Jurkat, Clone E6-1 (cell line): ENCODE results near the gene TMEM266.

Source experiments
- DNase-seq: peaks from one replicate; pipeline ENCODE4 v3.0.0-alpha.2; 2011; ENCODE audit warnings: low read depth, low spot score
- H3K4me3 ChIP-seq: 2 replicates; pipeline ENCODE4 v1.5.1; 2011; ENCODE audit warnings: mild to moderate bottlenecking, low read length, control low read depth, moderate library complexity

Gene TMEM266

DNA sequence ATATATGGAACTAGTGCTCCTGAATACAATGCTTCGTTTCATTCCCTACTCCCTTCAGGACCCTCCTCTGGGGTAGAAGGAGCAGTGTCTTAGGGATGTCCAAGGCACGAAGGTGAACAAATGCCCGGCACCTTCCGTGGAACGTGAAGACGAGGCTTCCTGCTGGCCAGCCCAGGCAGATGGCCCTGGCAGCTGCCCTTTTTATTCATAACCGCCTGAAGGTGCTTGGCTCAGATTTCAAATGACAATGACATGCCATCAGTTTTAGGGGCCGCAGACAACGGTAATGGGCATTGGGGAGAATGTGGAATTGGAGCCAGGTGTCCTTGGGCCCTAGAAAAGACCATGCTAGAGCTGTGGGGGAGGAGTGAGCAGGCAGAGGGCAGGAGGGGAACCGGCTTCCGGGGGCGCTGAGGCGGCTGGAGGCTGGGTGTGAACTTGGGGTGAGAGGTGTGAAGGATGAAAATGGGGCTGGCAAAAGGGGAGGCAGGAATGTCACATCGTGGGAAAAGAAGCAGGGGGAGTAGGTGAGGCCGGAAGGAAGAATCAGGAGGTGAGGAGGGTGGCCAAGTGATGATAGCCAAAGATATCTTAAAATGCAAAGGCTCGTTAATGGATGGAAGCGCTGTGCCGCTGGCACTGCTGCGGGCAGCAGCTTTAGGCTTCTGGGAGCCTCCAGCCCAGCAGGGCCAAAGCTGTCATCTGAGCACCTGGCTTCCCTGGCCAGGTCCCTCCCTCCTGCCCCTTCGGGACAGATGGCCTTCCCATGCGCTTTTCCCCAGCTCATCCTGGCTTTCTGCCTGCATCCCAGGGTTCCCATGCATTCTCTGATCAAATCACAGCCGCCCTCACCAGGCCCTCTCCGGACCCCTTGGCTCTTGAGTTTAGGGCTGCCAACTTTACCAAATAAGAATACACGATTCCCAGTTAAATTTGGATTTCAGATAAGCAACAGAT lies 93.7 kb downstream of the TMEM266 start:
- no peak for DNase-seq
- H3K4me3 ChIP-seq, result no peak overlapping the region

DNA sequence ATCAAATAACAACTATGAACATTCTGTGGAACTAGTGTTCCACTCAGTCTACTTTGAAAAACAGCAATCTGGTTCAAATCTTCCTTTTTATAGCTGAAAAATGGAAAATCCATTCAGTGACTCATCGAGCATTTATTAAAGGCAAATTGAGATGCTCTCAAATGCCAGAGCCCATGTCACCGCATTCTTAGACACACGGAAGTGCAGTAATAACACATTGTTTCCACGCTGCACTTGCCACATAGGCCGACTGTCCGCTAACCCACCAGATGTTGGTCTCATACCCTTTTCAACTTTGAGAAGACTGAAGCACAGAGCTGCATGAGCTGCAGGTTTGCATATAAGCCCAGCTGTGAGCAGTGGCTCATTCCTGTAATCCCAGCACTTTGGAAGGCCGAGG lies 95.9 kb downstream of the TMEM266 start:
- H3K4me3 ChIP-seq, result no peak overlapping the region
- DNase-seq, result no peak

DNA sequence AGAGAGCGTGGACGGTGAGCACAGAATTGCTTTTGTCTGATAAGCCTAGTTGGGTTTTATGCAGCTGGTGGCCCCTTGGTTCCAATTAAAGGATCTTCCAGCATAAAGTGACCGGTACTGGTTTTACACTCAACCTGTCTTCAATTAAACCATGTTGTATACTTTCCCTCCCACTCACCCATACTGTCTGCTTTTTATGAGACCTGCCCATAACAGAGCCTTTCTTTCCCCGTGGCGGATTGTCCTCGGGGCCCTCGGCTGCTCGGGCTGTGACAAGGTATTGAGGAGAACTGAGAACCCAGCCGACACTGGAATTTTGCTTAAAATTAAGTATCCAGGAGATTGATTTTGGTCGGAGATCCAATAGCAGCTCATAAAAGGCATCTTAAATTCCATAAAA lies 98.4 kb downstream of the TMEM266 start:
- no peak for DNase-seq
- H3K4me3 ChIP-seq, result no peak overlapping the region

DNA sequence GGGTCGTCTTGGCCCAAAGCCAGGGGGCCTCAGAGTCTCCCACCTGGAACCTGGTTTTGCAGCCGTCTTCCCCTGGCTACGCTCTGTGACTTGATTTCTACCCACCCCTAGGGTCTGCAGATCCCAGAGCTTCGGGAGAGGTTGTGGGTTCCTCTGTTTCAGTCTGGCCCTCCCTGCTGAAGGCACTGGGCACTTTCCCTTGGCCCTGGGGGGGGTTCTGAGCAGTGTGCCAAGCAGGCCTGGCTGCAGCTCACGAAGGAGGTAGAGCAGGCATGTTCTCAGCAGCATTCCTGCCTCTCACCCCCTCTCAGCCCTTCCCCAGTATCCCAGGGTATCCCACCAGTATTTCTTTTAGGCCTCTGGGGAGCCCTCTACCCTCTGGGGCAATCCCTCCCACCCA lies 99.0 kb downstream of the TMEM266 start:
- no peak overlapping the region for H3K4me3 ChIP-seq
- no peak for DNase-seq

DNA sequence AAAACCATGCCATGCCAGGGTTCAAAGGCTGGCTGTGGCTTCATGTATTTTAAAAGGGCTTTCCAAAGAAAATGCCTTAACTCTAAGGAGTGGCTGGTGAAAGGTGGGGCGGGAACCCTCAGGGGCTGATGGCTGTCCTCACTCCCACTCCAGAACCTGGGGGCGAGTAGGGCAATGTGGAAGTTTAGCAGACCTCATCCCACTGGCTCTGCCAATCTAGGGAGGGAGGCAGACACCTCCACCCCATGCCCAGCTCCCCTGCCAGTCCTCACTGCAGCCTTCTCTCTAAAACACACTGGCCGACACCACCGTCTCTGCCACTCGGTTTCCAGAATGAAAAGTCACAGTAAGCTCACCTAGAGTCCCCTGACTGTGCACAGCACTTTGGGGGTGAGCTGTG lies 99.5 kb downstream of the TMEM266 start:
- no peak overlapping the region for H3K4me3 ChIP-seq
- DNase-seq, result no peak

DNA sequence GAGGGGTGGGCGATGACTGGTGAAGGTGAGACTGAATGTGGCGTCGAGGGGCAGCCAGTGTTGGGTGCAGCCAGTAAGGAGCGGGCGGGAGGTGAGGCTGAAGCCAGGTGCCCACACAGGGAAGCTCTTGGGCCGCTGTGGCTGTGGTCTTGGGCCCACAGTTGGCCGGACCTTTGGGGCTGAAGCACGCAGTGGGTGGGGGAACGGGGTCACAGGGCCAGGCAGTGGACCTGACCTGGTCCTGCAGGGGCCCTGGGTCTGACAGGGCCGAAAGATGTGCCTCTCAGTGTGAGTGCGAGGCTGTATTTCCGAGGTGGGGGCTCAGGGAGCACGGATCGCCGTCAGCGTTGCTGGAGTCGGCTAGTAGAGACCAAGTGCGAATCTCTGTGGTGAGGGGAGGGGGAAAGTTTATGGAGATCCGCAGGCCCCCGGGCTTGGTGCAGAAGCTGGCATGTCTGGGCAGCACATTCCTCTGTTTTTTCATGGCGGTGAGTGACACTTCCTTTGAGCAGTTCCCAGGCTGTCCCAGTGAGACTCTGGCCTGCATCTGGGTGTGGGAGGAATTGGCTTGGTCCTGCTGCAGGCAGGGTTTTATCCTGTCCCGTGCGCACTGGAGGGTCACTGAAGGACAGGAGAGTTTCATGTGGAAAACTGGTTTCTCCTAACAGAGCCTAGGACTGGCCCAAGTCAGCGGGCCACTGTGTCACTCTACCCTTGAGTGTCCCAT lies 100.8 kb downstream of the TMEM266 start:
- H3K4me3 ChIP-seq, result no peak overlapping the region
- no peak for DNase-seq

DNA sequence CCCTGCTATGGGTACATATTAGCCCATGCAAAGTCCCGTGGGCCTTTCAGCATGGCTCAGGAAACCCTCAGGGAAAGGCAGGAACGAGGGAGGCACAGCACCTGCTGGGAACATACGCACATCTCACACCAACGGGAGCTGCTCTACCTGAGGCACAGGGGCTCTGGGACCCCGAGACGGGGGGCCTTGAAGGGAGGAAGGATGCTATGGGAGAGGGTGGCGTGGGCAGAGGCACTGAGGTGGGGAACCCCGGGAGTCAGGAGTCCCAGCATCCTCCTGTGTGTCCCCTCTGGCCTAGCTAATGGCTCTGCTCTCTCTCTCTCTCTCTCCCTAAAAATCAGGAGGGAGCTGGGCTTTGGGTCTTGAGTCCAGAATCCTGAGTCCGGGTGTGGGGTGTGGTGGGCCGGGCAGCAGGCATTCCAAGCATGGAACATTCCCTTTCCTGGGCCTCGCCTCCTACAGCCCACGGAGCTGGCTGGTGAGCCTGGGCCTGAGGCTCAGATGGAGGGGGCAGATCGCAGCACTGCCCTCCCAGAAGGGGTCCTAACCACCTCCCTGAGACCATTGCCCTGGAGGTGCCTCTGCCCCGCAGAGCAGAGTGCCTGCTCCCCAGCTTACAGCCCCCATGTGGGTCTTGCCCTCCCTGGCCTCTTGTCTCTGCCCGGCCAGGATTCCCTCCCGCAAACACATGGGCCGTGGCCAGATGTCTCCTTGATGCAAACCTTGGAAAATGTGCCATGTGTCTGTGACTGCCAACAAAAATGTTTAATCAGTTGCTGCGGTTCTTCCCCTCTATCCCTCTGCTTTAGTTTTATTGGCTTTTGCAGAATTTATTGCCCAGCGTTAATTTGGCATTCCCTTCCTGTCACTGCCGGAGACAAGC lies 101.6 kb downstream of the TMEM266 start:
- no peak overlapping the region for H3K4me3 ChIP-seq
- DNase-seq, result no peak

DNA sequence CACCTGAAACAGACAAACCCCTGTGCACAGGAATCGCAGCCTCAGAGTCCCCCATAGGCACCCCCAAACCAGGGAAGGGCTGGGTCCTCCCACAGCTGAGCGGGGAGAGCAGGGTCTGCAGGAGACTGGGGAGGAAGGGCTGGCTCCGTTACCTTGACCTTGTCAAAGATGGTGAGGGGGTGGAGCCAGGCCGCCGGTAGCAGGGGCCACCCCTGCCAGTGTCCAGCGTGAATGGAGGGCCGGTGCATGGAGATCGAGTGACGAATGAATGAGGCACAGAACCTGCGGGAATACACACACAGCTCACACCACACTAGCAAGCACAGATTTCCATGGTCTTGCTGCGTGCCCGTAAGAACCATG lies 102.2 kb downstream of the TMEM266 start:
- no peak for DNase-seq
- H3K4me3 ChIP-seq, result no peak overlapping the region

DNA sequence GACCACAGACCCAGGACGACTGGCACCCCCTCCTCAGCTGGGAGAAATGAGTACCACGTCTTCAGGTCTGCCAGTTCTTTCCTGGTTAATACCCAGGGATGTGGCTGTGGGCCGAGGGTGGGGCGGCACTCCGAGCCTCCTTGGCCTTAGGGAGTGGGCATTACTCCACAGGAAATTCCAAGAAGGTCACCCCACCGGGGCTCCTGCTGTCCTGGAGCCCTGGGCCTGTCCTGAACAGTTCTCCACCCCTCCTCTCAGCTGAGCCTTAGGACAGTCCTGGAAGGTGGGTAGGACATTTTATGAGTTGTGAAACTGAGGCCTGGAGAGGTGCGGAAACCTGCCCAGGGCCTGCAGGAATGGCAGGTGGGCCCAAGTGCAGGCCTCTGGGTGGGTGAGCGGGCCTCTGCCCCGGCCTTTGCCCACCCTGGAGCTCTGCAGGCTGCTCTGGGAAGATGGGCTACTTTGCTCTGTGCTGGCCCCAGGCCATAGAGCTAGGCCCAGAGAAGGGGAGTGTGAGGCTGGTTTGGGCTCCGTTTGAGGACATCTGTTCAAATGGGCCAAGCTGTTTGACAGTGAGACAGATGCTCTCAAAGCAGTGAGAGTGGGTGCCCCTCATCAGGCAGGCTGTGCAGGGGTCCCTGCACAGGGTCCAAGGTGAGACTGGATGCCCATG lies 103.1 kb downstream of the TMEM266 start:
- DNase-seq, result no peak
- H3K4me3 ChIP-seq, result no peak overlapping the region

DNA sequence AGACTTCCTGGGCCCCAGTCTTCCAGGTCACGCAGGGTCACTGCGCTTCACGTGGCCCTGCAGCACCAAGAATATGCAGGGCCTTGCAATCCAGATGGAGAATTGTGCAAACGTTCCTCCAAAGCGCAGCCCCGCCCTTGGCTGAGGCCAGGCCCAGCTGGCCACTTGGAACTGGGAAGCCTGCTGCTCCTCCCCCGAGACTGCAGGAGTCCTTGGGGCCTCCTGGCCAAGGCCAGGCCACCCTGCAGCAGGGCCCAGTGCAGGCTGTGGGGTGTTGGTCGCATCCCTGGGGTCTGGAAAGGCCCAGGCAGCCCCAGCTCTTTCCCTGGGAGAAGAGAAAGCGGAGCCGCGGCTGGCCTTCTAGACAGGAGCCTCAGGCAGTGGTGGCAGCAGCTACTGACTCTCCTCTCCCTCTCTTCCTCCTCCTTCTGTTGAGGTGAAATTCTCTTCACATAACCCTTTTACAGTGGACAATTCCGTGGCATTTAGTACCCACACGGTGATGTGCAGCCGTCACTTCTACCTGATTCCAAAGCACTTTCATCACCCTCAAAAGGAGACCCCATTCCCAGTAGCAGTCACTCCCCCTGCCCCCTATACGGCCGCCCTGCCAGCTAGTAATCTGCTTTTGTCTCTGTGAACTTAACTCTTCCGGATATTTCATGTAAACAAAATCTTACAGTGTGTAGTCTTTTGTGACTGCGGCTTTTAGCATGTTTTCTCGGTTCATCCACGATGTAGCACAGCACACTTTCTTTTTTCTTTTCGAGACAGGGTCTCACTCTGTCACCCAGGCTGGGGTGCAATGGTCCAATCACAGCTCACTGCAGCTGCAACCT lies 103.9 kb downstream of the TMEM266 start:
- H3K4me3 ChIP-seq, result no peak overlapping the region
- DNase-seq, result no peak

DNA sequence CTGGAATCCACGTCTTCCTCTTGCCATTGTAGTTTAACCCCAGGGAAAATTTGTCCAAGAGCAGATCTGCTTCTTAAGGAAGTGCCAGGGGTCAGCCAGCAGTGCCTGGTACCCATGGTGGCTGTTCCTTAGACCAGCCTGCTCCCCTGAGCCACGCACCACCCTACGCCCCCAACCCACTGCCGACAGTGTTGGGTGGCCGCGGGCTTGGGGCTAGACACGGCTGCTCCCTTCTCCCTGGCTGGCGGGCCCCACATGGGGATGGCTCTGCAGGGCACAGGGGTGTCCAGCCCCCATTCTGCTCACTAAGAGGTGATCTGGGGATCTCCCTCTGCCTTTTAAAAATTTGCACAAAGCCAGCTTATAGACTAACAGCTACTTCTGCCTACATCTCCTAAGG lies 104.8 kb downstream of the TMEM266 start:
- H3K4me3 ChIP-seq, result no peak overlapping the region
- DNase-seq, result no peak

DNA sequence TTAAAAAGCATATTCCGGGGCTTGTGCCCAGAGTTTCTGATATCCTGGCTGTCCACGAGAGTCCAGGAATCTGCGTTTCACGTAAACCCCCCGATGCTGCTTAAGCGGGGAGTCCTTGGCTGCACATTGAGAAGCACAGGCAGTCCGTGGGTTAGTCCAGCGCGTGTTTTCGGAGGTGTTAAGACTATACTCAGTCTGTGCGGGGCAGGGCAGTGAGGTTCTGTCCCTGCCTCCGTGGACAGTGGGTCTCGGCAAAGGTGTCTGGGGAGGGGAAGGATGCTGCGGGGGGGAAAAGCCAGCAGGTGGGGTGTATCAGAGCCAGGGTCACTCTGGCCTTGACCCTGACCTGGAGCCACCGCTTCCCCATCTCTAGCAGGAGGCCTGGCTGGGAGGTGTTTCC lies 106.2 kb downstream of the TMEM266 start:
- no peak overlapping the region for H3K4me3 ChIP-seq
- DNase-seq, result no peak

DNA sequence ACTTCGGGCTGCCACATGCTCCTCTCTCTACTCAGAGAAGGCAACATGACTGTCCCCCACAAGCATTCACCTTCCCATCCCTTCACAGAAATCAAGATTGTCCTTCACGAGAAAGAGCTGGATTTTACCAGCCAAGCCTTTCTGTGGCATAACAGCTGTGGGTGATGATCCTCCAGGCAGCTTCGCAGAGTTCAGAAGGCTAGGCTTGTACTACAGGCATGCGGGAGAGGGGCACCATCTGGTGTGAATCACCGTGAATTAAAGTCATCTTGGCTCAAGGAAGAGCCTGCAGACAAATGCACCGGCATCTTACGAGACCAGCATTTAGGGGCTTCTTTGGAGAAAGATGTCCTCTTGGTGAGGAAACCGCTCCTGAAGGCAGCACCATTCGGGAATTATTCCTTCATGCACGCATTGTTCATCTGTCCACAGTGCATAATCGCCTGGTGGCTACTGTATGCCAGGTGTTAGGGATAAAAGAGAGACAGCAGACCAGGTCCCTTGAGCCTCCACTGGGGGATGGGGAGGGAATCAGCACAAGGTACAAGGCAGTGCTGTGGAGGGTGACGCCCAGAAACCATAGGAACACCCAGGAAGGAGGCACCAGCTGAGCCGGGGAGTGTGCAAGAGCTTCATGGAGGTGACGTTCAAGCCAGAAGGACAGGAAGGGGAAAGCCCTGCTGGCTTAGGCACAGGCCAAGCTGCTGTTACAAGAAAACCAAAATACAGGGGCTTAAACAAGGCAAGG lies 108.6 kb downstream of the TMEM266 start:
- no peak for DNase-seq
- H3K4me3 ChIP-seq, result no peak overlapping the region

DNA sequence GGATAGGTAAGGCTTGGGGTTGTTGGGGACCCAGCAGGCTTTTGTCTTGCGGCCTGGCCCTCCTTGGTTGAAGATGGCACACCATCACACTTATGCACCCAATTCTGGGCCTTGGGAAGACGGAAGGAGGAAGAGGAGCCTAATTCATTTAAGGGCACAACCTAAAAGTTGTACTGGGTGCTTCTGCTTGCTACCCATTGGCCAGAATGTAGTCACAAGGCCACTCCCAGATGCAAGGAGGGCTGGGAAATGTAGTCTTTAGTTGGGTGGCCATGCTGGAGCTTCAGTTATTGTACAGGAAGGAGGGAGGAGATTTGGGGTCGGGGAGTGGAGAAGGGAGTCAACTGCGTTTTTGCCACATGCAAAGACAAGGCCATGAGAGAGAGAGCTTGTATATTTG lies 109.2 kb downstream of the TMEM266 start:
- H3K4me3 ChIP-seq, result no peak overlapping the region
- peak; percentile 72 for DNase-seq

DNA sequence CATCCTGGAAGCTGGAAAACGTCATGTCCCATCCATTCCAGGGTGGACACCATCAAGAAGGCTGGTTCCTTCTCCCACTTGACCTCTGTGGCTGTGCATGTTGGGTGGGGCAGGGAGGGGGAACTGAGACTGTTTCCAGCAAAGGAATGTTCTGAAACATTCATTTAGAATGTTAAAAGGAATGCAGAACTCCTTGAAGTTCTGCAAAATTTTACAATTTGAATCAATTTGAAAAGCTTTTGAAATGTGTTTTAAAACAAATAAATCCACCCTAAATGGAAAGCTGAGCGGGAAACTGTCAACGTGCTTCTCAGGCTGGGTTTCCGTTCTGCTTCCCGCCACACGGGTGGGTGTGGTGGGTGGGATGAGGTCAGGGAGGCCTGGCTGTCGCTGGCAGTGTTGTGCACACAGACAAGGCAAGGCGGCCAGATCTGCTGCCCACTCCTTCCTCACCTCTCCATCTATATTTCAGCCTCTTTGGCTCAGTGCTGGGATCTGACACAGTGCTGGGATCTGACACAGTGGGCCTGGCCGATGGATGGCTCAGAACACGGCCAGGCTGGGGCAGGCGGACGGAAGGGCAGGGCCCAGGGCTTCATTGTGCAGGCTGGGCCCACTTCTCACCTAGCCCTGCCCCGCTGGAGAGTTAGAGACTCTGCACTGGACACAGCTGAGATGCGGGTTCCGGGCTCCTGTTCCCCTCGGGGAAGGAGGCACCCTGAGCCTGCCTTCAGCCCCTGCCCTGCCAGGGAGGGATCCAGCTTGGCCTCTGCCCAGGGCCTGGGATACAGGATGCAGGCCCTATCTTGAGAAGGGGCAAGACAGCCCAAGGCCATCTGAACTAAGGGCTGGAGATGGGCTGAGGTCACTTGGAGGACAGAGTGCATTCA lies 110.4 kb downstream of the TMEM266 start:
- no peak for DNase-seq
- H3K4me3 ChIP-seq, result no peak overlapping the region

DNA sequence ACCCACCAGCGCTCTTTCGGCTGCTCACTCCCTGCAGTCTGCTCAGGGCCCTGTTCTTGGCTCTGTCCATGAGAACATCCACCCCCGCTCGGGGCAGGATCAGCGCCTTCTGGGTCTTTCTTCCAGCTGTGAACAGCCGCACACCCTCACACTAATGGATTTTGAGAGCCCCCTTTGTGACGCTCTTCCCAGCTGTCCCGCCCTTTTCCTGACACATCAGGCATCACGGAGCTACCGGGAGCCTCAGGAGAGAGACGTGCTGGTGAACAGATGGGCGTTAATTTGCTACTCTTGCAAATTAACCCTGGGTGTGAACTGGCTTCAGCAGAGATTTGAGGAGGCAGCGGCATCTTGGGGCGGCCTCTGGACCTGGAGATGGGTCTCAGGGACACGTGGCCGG lies 113.0 kb downstream of the TMEM266 start:
- no peak overlapping the region for H3K4me3 ChIP-seq
- no peak for DNase-seq
